Stimulated activated CD8-positive, alpha-beta memory T cell treated with anti-CD3 and anti-CD28 coated beads, Interleukin-2, amount 100 ng/mL, for 1 hour (primary cell): ENCODE data around the gene ARHGAP15.

ENCODE experiments used
- DNase-seq, 2 donors: peaks; one replicate each; pipeline ENCODE4 v3.0.0-alpha.2; 2020; ENCODE audit warnings: low read depth in 2 of 2

The ARHGAP15 gene

GRCh38 chr2:143623231-143623908 is 494.2 kb downstream of the ARHGAP15 start:
- DNase-seq, result no peak

DNA sequence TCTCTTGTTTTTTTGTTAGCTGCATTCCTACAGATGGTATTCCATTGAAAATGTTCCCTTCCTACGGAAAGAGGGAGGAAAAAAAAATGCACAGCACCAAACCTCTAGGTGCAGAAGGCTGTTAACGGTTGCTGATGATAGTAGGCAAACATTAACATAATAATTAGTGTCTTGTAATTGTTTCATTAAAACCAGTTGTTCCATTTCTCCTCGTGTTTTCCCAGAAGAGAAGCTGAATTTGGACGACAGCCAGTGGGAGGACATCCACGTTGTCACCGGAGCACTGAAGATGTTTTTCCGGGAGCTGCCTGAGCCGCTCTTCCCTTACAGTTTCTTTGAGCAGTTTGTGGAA is 494.7 kb downstream of the ARHGAP15 start:
- DNase-seq, result no peak

GRCh38 chr2:143629340-143629739 is 500.1 kb downstream of the ARHGAP15 start:
- no peak for DNase-seq

DNA sequence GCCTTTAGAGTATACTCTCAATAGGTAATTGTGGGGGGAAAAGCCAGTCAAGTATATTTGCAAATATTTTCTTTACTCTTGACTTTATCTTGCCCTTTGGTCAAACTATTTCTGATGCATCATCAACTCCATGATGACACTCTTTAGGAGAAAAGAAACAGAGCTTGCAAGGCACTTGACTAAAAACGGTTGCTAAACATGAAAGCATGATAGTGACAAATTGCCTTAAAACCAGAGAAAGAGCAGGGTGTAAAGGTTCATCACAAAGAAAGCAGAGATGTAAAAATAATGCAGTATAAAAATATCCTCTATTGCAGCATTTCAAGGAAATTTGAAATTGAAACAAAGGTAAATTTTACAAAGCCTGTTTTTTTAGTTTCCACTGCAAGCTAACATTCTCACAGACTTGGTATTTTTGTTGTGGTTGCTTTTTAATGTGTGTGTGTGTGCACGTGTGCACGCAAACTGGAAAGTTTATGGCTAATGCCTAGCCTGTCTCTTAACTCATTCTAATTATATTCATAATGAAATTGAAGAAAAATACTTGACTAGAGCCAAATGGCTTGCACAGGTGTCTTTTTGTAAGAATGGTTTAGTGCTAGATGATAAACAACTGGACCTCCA is 503.6 kb downstream of the ARHGAP15 start:
- no peak for DNase-seq

- DNase-seq, result no peak
Observed at GRCh38 chr2:143633419-143633818, 504.2 kb downstream of the ARHGAP15 start.

DNA sequence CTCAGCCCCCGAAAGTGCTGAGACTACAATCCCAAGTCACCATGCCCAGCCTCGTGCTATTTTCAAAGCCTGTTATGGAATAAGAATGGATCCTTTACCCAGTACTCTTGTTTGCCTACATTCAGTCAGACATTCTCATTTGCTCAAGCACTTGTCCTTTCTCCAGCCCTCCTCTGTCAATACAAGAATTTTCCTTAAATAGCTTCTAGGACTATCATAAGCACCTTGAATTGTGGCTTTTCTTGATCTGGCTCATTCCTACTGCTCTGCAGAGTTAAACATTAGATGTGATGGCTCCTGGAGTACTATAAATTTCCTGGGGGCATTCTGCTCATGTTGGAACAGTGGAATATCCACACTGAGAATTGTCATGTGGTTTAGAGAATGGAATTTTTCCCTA is 506.1 kb downstream of the ARHGAP15 start:
- no peak for DNase-seq

GRCh38 chr2:143635936-143636335 is 506.7 kb downstream of the ARHGAP15 start:
- DNase-seq, result no peak

DNA sequence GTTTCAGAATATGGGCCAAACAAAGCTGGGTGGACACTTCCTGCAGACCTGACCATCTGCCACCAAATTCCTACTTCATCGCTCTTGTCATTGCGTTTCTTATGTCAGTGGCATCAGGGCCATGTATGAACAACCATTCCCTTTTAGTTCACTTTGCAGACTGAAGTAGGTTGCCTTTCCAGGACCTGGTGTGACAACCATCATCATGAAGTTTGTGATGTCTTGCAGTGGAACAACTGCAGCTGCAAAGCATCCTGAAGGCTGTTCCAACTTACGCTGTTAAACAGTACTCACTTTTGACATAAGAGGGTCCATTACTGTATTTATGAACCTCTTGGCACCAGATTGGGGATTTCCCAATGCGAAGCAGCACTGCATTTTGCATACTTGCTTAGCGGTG is 511.6 kb downstream of the ARHGAP15 start:
- no peak for DNase-seq

DNA sequence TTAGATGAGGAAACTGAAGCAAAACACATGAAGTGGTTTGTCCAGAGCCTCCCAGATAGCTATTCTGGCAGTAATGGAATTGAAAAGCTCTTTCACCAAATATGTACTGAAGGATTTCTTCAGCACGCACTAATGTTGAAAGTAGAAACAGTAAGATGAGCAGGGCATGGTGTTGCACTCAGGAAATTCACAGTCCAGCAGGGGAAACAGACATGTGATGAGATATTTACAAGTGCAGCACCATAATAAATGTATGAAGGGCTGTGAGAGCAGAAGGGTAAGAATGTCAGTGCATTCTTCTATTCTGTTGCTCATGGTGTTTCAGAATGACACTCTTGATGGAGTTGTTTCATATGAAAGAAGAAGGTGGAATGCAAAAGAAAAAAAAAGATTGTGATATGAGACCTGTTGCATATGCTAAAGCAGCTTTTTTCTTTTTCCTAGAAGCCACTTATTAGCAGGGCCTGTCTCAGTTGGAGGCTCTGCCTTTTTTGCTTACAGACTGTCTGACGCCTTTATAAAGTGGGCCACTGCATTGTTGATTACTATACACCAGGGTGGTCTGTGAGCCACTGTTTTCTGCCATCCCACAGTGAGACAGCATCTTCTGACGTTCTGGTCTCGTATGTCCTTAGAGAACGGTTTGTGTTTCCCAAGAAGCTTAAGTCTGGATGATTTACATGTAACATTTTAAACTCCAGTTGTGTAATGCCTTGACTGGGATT is 516.9 kb downstream of the ARHGAP15 start:
- DNase-seq, result no peak

DNA sequence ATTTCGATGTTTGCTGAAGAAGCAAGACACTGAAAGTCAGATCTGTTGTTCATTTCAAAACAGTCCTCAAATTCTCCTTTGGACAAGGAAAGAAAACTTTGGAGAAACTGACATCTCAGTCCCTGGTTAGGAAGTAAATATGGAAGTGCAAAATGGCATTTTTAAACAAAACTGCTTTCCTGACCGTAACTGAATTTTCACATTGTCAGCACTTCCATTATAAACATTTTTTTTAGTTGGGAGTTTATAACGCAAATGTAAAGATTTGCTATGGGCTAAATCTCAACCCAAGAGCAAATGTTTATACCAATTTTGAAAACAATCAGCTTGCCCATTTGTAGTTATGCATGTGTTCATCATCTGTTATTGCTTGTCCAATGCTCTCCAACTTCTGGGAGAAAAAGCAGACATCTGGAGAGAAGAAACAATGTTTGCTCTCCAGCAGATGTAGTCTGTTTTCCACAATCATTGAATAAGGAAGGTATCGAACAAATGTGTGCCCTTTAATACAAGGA is 520.1 kb downstream of the ARHGAP15 start:
- DNase-seq, result no peak

DNA sequence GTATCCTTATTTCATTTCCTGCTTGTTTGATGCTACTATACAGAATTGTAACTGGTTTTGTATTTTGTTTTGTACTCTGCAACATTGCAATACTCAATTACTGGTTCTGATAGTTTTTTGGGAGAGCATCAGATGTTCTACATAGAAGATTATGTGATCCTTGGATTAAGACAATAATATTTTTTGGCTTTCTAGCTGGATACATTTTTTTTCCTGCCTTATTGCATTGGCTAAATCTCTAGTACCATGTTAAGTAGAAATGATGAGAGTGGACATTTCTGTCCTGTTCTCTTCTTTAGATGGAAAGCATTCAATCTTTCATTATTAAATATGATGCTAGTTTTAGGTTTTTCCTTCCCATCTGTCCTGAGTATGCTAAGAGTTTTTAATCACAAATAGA is 523.5 kb downstream of the ARHGAP15 start:
- no peak for DNase-seq

GRCh38 chr2:143668234-143668633 is 539.0 kb downstream of the ARHGAP15 start:
- no peak for DNase-seq

DNA sequence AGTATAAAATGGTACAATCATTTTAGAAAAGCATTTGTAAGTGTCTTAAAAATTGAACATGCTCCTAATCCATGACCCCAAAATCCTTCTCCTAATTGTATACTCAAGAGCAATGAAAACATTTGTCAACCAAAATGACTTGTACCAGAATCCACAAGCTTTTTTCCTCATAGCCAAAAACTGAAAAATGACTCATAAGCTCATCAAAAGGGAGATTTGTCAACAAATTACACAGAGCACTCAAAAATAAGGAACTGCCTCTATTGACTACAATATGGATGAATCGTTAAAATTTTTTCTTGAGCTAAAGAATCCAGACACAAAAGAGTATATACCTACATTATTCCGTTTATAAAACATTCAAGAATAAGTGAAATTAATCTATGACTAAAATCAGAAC is 544.8 kb downstream of the ARHGAP15 start:
- no peak for DNase-seq

DNA sequence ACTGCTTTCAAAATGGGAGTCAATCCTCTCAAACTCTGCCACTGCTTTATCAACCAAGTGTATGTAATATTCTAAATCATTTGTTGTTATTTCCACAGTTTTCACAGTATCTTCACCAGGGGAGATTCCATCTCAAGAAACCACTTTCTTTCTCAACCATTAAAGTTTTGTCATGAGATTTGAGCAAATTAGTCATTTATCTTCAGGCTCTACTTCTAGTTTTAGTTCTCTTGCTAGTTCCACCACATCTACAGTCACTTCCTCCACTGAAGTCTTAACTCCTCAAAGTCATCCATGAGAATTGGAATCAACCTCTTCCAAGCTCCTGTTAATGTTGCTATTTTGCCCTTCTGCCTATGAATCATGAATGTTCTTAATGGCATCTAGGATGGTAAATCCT is 545.8 kb downstream of the ARHGAP15 start:
- DNase-seq, result no peak

DNA sequence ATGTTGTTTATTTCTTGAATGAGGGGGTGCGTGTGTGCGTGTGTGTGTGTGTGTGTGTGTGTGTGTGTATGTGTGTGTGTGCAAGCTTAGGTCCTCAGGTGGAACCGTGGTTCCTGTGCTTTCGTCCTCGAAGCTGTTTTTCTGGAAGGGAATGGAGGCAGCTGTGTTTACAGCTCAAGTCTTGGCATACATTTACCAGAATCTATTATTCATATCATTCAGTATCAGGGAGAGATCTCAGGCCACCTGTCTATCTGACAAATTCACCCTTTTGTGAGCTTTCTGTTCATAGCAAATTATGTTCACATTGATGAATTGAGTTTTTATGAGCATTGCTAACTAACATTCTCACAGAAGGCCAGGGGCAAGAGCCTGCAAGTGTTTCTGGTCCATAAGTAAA is 550.4 kb downstream of the ARHGAP15 start:
- DNase-seq, result no peak

- no peak for DNase-seq
Observed at GRCh38 chr2:143680885-143681405, 551.7 kb downstream of the ARHGAP15 start.

- DNase-seq, result no peak
Observed at GRCh38 chr2:143682436-143683055, 553.3 kb downstream of the ARHGAP15 start.

DNA sequence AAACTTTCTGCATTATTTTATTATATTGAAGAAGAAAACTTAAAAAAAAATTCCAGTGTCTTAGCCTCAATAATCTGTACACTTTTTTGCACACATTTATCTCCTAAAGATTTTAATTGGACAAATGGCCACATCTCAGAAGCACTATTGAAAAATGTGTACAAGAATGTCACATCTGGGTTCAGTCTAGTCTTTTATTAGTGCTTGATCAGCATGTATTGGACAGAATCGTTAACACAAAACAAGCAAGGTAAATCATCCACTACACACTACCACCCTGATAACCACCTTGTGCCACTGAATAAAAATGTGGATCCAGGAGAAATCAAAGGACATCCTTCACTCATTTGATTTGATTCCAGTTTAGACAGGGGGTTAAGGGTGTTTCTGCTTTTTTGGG is 554.8 kb downstream of the ARHGAP15 start:
- no peak for DNase-seq

- DNase-seq, result no peak
Observed at GRCh38 chr2:143684551-143685320, 555.5 kb downstream of the ARHGAP15 start.

GRCh38 chr2:143685421-143686078 is 556.3 kb downstream of the ARHGAP15 start:
- DNase-seq, result no peak

- no peak for DNase-seq
Observed at GRCh38 chr2:143686585-143687164, 557.5 kb downstream of the ARHGAP15 start.
